Measurements from ENCODE around the gene AARS2. TPM values are rescaled to one million over a fixed set of nuclear protein-coding genes. Genes with fewer than 3 reads are reported as not detected.
A peak's percentile ranks its signal among the peaks of the same experiment; 100 is the strongest.

Gene AARS2
- total and polyA plus RNA-seq, 2 donors (not counting 1 experiment from before 2014, with no cell fraction given), result 3.4 to 24.3 TPM

- TF ChIP-seq, protein P1, sequence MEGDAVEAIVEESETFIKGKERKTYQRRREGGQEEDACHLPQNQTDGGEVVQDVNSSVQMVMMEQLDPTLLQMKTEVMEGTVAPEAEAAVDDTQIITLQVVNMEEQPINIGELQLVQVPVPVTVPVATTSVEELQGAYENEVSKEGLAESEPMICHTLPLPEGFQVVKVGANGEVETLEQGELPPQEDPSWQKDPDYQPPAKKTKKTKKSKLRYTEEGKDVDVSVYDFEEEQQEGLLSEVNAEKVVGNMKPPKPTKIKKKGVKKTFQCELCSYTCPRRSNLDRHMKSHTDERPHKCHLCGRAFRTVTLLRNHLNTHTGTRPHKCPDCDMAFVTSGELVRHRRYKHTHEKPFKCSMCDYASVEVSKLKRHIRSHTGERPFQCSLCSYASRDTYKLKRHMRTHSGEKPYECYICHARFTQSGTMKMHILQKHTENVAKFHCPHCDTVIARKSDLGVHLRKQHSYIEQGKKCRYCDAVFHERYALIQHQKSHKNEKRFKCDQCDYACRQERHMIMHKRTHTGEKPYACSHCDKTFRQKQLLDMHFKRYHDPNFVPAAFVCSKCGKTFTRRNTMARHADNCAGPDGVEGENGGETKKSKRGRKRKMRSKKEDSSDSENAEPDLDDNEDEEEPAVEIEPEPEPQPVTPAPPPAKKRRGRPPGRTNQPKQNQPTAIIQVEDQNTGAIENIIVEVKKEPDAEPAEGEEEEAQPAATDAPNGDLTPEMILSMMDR (conservative IDR thresholded peaks at IDR 0.05 in 1 of 2, IDR thresholded peaks at IDR 0.05 in 1 of 2; ENCODE audit: low read depth in 1 of 2, low read length in 2 of 2), result no peak
- TF ChIP-seq EZH2 (IDR thresholded peaks at IDR 0.05; ENCODE audit: low read length, missing control alignments), result no peak
- H3K9me3 ChIP-seq (ENCODE audit: control insufficient read depth, insufficient read depth, low read depth, low read length), result no peaks in the 10 kb centered on the region
Observed at GRCh38 chr6:44306710-44307109, 6.4 kb downstream of the AARS2 start.

DNA sequence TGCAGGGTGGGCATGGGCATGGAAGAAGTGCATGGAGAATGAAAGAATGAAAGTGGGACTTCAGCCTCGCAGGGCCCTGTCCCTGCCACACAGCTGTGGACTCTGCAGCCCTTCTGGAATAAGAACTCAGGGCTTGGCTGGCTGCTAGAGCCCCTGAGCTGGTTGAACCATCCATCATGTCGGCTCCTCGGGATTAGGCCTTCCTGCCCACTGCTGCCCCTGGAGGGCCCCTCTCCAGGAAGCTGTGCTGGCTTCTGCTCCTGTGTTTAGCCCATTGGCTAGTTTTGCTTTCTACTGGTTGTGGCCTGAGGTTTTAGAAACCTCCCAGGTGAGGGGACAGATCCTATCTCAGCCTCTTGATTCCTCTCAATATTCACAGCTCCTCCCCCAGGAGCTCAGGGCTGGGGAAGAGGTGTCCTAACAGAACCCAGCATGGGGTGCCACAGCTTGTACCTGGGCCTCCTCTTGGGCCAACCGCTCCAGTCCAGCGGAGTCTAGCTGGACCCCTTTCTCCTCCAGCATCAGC, 7.9 kb downstream of the AARS2 start:
- Histone ChIP-seq H3K4me3 (replicated peaks in 1 of 4; ENCODE audit: control extremely low read depth in 1 of 4, insufficient read depth in 1 of 4, low read depth in 3 of 4, low read length in 4 of 4) (no peak overlapping the region), H3K9ac (ENCODE audit: insufficient read depth, low read length) (no peak overlapping the region), H3K9me3 (ENCODE audit: control insufficient read depth, insufficient read depth, low read depth, low read length) (no peaks in the 10 kb centered on the region), H3K79me2 (ENCODE audit: control insufficient read depth, insufficient read depth, low read length) (no peaks in the 10 kb centered on the region), H3K4me2 (ENCODE audit: extremely low read depth, insufficient read depth, low read length) (no peak overlapping the region), H4K20me1 (ENCODE audit: control insufficient read depth, extremely low read depth, insufficient read depth, low read length) (no peaks in the 10 kb centered on the region), H3K36me3 (ENCODE audit: control insufficient read depth, insufficient read depth, low read length) (peaks cover 34% of the 10 kb centered on the region), H3K4me1 (ENCODE audit: control insufficient read depth, extremely low read depth, insufficient read depth, low read length) (peaks cover 5% of the 10 kb centered on the region), H3K27ac (ENCODE audit: insufficient read depth, low read length) (no peak overlapping the region), H3K27me3 (ENCODE audit: control insufficient read depth, insufficient read depth, low read length) (no peaks in the 10 kb centered on the region), H2AFZ (ENCODE audit: low read length) (no peak overlapping the region)
- DNase-seq (ENCODE audit: low read depth in 2 of 2), result no peak
- TF ChIP-seq EZH2 (IDR thresholded peaks at IDR 0.05; ENCODE audit: low read length, missing control alignments), result no peak
- TF ChIP-seq, protein P1 (conservative IDR thresholded peaks at IDR 0.05 in 1 of 2, IDR thresholded peaks at IDR 0.05 in 1 of 2; ENCODE audit: low read depth in 1 of 2, low read length in 2 of 2), result no peak

More at GRCh38 chr6:44306710-44307109, 6.4 kb downstream of the AARS2 start:
- Histone ChIP-seq H3K36me3 (ENCODE audit: control insufficient read depth, insufficient read depth, low read length) (peaks cover 38% of the 10 kb centered on the region), H3K9ac (ENCODE audit: insufficient read depth, low read length) (no peak overlapping the region), H2AFZ (ENCODE audit: low read length) (no peak overlapping the region), H3K4me1 (ENCODE audit: control insufficient read depth, extremely low read depth, insufficient read depth, low read length) (peaks cover 5% of the 10 kb centered on the region), H3K4me3 (replicated peaks in 1 of 4; ENCODE audit: control extremely low read depth in 1 of 4, insufficient read depth in 1 of 4, low read depth in 3 of 4, low read length in 4 of 4) (no peak overlapping the region), H3K27me3 (ENCODE audit: control insufficient read depth, insufficient read depth, low read length) (no peaks in the 10 kb centered on the region), H3K27ac (ENCODE audit: insufficient read depth, low read length) (no peak overlapping the region), H3K4me2 (ENCODE audit: extremely low read depth, insufficient read depth, low read length) (no peak overlapping the region), H3K79me2 (ENCODE audit: control insufficient read depth, insufficient read depth, low read length) (no peaks in the 10 kb centered on the region), H4K20me1 (ENCODE audit: control insufficient read depth, extremely low read depth, insufficient read depth, low read length) (no peaks in the 10 kb centered on the region)
- DNase-seq (ENCODE audit: low read depth in 2 of 2), result no peak

GRCh38 chr6:44304282-44305199, 8.6 kb downstream of the AARS2 start:
- no peaks in the 10 kb centered on the region for H4K20me1 ChIP-seq (ENCODE audit: control insufficient read depth, extremely low read depth, insufficient read depth, low read length)
- no peak overlapping the region for H3K4me3 ChIP-seq (replicated peaks in 1 of 4; ENCODE audit: control extremely low read depth in 1 of 4, insufficient read depth in 1 of 4, low read depth in 3 of 4, low read length in 4 of 4)
- peaks cover 1% of the 10 kb centered on the region for H3K4me1 ChIP-seq (ENCODE audit: control insufficient read depth, extremely low read depth, insufficient read depth, low read length)
- no peaks in the 10 kb centered on the region for H3K27me3 ChIP-seq (ENCODE audit: control insufficient read depth, insufficient read depth, low read length)
- H3K9me3 ChIP-seq (ENCODE audit: control insufficient read depth, insufficient read depth, low read depth, low read length), result no peaks in the 10 kb centered on the region
- DNase-seq (ENCODE audit: low read depth in 2 of 2), result peak; percentile 33 to 36
- peaks cover 35% of the 10 kb centered on the region for H3K36me3 ChIP-seq (ENCODE audit: control insufficient read depth, insufficient read depth, low read length)
- H3K9ac ChIP-seq (ENCODE audit: insufficient read depth, low read length), result no peak overlapping the region
- H3K27ac ChIP-seq (ENCODE audit: insufficient read depth, low read length), result no peak overlapping the region
- no peak overlapping the region for H2AFZ ChIP-seq (ENCODE audit: low read length)
- no peak for TF ChIP-seq EZH2 (IDR thresholded peaks at IDR 0.05; ENCODE audit: low read length, missing control alignments)
- TF ChIP-seq, protein P1 (conservative IDR thresholded peaks at IDR 0.05 in 1 of 2, IDR thresholded peaks at IDR 0.05 in 1 of 2; ENCODE audit: low read depth in 1 of 2, low read length in 2 of 2), result peak; percentile 54 to 79
- H3K4me2 ChIP-seq (ENCODE audit: extremely low read depth, insufficient read depth, low read length), result no peak overlapping the region
- H3K79me2 ChIP-seq (ENCODE audit: control insufficient read depth, insufficient read depth, low read length), result no peaks in the 10 kb centered on the region

Measured in fibroblast of lung (primary cell).